ENCODE results near the gene PDSS2.
A peak's percentile ranks its signal among the peaks of the same experiment; 100 is the strongest.

GRCh38 chr6:107185391-107185970 lies 273.9 kb downstream of the PDSS2 start:
- no peak for TF ChIP-seq CTCF (conservative IDR thresholded peaks at IDR 0.05; ENCODE audit: low read depth, low read length)
- TF ChIP-seq FOS (IDR thresholded peaks at IDR 0.05; ENCODE audit: low read depth, low read length): no peak
- TF ChIP-seq CEBPB (IDR thresholded peaks at IDR 0.05; ENCODE audit: low read depth, low read length): no peak
- no peak for TF ChIP-seq POLR2A (IDR thresholded peaks at IDR 0.05; ENCODE audit: low read depth, low read length)
- TF ChIP-seq NFE2L2 (IDR thresholded peaks at IDR 0.05; ENCODE audit: low read depth, low read length): no peak
- TF ChIP-seq SMC3 (IDR thresholded peaks at IDR 0.05; ENCODE audit: low read depth, low read length): no peak
- TF ChIP-seq ELK1 (IDR thresholded peaks at IDR 0.05; ENCODE audit: borderline replicate concordance, low read depth, low read length): no peak
- no peak for TF ChIP-seq USF2 (IDR thresholded peaks at IDR 0.05; ENCODE audit: low read depth, low read length)
- peak; percentile 41; the same call in 1 of the 2 replicates for TF ChIP-seq RAD21 (IDR thresholded peaks at IDR 0.05; ENCODE audit: low read length)
- no peak for TF ChIP-seq RCOR1 (IDR thresholded peaks at IDR 0.05; ENCODE audit: insufficient replicate concordance, low read length)

Measured in IMR-90 (cell line).